ENCODE data around the gene TMEM35A.
A peak's percentile ranks its signal among the peaks of the same experiment; 100 is the strongest.
"Not testable (repeated sequence)": the region's sequence is repeated elsewhere in the genome, so short reads cannot be mapped to it uniquely, and the experiment has no call there.

TMEM35A gene

DNA sequence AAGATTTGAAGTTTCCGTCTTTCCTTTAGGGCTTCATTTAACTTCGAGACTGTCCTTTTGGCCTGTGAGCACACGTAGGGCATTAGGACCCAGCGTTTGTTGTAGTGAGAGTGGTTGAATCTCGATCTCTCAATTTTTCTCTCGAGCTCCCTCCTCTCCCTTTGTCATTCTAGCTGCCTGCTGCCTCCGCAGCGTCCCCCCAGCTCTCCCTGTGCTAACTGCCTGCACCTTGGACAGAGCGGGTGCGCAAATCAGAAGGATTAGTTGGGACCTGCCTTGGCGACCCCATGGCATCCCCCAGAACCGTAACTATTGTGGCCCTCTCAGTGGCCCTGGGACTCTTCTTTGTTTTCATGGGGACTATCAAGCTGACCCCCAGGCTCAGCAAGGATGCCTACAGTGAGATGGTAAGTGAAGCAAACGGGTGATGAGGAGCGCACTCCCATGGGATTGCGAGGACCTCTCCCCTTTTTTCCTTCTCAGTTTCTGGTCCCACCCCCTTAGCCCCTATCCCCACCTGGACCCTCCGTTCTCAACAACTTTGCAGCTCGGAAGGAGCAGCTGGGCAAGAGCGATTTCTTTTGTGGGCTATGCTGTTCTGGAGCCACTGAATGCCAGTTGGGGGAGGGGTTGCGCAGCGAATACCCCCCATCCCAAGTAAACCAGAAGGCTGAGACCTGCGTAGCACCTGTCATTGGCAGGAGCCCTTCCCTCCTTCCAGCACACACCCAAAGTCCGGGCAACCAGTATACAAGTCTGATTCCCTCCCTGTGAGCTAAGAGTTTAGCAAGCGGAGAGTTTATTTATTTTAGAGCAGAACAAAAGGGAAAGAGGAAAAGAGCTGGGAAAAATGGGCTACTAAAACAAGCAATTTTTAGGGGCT is at the start of gene TMEM35A:
Gene TMEM35A (plus strand): TSS at position 164 of the 883 bp plus-strand sequence. CDS start 124 bp downstream, at position 288.
- FAIRE-seq (no peak), DNase-seq (ENCODE audit: insufficient read length, low spot score) (no peak)

GRCh38 chrX:101029665-101030064 is 49.0 kb upstream of the TMEM35A start:
- no peak for FAIRE-seq

DNA sequence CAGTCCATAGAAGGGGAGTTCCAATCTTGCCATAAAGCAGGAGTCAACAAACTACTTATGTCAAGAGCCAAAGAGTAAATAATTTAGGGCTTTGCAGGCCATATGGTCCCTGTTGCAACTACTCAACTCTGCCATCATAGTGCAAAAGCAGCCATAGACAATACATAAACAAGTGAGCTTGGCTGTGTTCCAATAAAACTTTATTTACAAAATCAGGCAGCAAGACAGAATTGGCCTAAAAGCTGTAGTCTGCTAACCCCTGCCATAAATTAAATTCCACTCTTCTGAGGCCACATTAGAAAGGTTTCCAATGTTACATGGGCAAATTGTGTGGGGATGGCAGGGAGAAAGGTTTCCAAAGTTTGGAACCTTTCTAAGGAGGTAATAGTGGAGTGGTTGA is 41.4 kb upstream of the TMEM35A start:
- FAIRE-seq (no peak), DNase-seq (ENCODE audit: insufficient read length, low spot score) (no peak)

More at GRCh38 chrX:101029665-101030064, 49.0 kb upstream of the TMEM35A start:
- DNase-seq (ENCODE audit: insufficient read length, low spot score), result no peak

DNA sequence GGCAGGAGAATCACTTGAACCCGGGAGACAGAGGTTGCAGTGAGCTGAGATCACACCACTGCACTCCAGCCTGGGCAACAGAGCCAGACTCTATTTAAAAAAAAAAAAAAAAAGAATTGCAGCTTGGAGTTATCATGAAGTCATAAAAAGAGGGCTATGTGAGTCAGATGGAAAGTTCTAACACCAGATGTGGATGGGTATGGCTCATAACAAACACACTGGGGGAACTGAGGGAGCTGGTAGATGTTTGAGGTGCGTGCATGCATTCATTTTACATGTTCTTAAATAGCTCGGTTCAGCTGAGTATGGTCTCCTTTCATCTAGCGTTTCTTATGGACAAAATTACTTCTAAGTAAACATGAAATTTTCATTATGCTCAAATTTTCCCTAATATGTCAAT is 38.5 kb upstream of the TMEM35A start:
- DNase-seq (ENCODE audit: insufficient read length, low spot score) (no peak), FAIRE-seq (no peak)

GRCh38 chrX:101051153-101051548 is 27.5 kb upstream of the TMEM35A start:
- no peak for DNase-seq (ENCODE audit: insufficient read length, low spot score)
- FAIRE-seq, result no peak

GRCh38 chrX:101051549-101052302 is 27.0 kb upstream of the TMEM35A start, which contains the start of gene TRMT2B:
TRMT2B (minus strand) TSS chrX:101052111; CDS start chrX:101042289, 9,822 bp downstream.
- DNase-seq (ENCODE audit: insufficient read length, low spot score) (peak; percentile 41), FAIRE-seq (no peak)

DNA sequence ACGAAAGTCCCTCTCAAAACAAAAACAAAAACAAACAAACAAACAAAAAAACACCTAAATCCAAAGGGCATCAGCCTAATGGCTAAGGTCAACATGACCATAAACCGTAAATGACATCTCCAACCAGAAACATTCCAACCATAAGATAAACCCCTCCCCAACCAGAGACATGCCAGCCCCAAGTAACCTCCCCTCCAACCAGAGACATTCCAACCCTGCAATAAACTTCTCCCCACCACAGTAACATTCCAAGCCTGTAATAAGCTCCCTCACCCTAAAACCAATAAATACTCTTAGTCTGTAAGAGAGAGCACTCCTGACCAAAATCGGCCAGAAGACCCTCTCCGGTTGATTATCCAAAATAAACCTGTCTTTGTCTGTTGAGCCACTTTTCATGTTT is 22.1 kb upstream of the TMEM35A start:
- not testable (repeated sequence) for DNase-seq (ENCODE audit: insufficient read length, low spot score); FAIRE-seq

DNA sequence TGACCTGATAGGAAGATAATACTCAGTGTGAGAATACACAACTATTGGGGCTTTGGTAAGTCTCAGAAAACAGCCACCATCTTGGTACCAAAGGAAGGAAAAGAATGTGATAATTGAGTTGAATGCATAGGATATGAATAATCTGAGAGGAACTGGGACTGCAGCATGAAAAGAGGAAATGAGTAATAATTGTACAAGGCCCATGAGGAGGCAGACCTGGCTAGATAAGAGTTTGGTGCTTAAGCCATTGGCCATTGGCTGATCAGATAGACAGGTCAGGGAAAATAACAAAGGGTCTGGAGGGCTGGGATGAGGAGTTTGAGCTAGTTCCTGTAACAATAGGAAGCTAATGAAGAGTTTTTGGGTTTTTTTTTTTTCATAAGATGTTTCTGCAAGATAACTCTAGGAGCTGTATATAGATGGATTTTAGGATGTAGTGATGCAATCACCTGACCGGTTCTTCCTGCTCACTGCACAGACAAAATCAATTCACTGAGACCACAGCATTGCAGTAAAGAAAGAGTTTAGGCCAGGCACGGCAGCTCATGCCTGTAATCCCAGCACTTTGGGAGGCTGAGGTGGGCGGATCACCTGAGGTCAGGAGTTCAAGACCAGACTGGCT is 21.5 kb upstream of the TMEM35A start:
- DNase-seq (ENCODE audit: insufficient read length, low spot score), result no peak
- FAIRE-seq, result no peak

- FAIRE-seq (no peak), DNase-seq (ENCODE audit: insufficient read length, low spot score) (no peak)
These were observed 16.5 kb upstream of the TMEM35A start for GRCh38 chrX:101062176-101062575.

DNA sequence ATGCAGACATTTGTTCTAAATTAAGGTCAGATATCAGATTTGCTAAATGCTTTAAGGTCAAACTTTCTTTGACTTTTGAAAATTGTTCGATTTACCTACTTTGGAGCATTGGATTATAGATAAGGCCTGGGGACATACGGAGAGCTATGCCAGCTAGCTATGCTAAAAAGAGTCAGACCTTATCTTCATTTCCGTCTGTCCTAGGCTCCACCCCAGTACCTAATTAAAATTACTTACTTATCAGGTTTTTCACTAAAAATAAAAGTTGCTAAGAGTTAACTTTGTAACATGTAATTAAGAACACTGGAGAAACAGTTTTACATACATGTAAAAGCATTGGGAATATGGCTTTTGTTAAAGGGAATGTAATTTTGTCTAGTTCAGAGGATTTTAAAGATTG is 7.1 kb upstream of the TMEM35A start:
- FAIRE-seq, result no peak
- DNase-seq (ENCODE audit: insufficient read length, low spot score), result no peak

DNA sequence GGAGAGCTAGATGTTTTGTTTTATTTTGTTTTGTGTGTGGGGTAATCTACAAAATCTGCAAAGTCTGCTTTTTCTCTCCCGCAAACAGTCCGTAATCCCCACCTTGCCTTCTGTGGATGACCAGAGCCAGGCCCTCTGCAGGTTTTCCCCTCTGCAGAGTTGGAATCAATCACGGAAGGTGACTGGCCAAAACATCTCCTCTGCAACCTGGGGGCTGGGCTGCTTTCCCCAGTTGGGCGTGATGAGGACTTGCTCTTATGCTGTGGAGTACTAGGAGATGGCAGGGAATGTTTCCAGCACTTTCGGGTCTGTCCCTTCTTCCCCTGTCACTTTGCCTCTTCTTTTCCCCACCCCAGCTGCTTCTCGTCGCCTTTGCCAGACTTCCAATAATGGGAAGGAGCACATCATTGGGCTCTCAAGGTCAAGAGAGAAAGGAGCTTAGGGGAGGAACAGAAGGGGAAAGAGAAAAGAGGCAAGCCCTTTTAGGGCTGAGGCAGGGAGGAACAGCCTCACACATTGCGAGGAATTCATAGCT is 1.1 kb downstream of the TMEM35A start:
- DNase-seq (ENCODE audit: insufficient read length, low spot score), result no peak
- FAIRE-seq, result no peak

GRCh38 chrX:101080326-101081124 is 1.8 kb downstream of the TMEM35A start:
- DNase-seq (ENCODE audit: insufficient read length, low spot score) (no peak), FAIRE-seq (no peak)

DNA sequence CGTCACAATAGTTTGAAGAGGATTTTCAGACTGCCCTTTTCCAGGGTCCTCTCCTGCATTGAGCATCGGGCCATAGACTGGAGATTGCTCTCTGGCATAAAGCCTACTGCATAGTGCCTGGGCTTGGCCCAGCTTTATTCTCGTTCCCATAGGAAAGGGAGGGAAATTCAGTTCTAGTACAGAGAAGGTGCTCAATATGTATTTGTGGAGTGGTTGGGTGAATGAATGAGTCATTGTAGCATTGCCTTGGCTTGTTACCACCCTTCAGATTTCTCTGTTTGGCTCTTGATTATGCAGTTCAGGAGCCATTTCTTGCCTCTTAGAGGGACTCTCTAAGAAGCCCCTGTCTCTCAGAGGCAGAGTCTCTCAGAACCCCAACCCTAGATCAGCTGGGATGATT is 2.6 kb downstream of the TMEM35A start:
- FAIRE-seq, result no peak
- DNase-seq (ENCODE audit: insufficient read length, low spot score), result no peak

DNA sequence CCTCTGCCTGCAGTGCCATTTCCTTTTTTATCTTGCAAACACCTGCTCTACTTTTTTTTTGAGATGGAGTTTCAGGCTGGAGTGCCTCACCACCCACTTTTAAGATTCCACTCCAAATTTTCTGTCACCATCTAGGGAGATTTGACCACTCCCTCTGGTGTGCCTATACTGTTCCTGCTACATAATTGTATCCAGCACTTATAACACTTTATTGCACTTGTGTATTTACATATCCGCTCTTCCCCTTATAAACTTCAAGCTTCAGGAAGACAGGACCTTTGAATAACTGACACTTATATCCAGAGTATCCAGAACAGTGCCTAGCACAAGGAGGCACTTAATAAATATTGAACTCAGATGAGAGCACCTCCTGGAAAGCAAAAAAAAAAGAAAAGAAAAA is 13.1 kb downstream of the TMEM35A start:
- DNase-seq (ENCODE audit: insufficient read length, low spot score) (no peak), FAIRE-seq (no peak)

DNA sequence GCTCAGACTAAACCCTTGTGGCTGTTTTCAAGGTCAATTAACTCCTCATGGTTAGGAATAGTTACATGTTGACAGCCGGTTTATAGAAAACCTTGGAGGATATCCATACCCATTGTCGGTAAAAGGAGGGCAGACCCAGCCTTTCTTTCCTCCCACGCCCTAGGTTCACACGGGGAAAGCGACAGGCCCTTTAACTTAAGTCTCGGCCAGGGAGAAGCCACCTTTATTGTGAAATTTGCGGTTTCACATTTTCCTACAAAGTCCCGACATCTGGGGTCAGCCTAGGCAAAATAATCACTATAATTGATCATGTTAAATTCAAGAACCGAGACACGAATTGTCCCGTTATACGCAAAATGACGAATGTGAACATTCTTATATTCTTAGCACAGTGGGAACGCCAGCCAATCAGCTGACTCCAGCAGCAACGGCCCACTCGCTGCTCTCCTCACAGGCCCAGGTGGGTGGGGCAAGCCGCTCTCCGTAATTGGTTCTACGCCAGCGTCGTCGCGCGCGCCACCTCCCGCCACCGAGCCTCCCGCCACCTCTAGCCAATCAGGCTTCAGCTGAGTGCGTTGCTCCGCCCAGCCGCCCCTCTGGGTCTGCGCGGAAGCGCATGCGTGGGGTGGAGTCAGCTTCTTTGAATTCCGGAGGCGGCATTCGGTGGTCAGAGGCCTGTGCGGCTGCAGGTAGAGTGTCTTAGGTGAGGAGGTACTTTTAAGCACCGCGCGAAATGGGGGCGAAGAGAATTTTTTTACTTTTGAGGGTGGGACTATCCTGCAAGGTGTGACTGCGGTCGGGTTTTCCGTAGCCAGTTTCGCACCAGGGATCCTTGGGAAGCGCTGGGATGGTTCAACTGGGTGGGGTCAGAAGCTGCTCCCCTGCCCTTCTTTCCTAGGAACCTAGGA is 19.1 kb downstream of the TMEM35A start, which contains the start of gene CENPI:
Gene CENPI (plus strand): TSS at position 659 of the 908 bp plus-strand sequence. CDS start 2,867 bp downstream, outside the sequence.
- DNase-seq (ENCODE audit: insufficient read length, low spot score), result peak; percentile 75
- no peak for FAIRE-seq

GRCh38 chrX:101108284-101108683 is 29.6 kb downstream of the TMEM35A start:
- DNase-seq (ENCODE audit: insufficient read length, low spot score), result no peak
- no peak for FAIRE-seq

GRCh38 chrX:101117701-101118100 is 39.0 kb downstream of the TMEM35A start:
- FAIRE-seq, result no peak
- no peak for DNase-seq (ENCODE audit: insufficient read length, low spot score)

GRCh38 chrX:101136235-101136634 is 57.6 kb downstream of the TMEM35A start:
- DNase-seq (ENCODE audit: insufficient read length, low spot score) (no peak), FAIRE-seq (no peak)
